Mammary epithelial cell (primary cell): ENCODE measurements around the gene ANO7.

Experiments
- CTCF ChIP-seq, 2 donors: IDR thresholded peaks in 1 of 2; conservative IDR thresholded peaks in 1 of 2; 2 replicates each; pipeline ENCODE4 v1.5.1; 2011 to 2012; ENCODE audit warnings: inconsistent platforms in 2 of 2, low read length in 2 of 2, mild to moderate bottlenecking in 2 of 2, control low read depth in 1 of 2, low read depth in 1 of 2; ENCODE audit not compliant: insufficient read depth in 1 of 2; ENCODE audit errors: extremely low read depth in 1 of 2
- EZH2 ChIP-seq: IDR thresholded peaks from 2 replicates; pipeline ENCODE4 v1.6.1; 2012; ENCODE audit warnings: low read length, inconsistent platforms, borderline replicate concordance

GRCh38 chr2:241271706-241272302 is 83.3 kb downstream of the ANO7 start:
- TF ChIP-seq CTCF (conservative IDR thresholded peaks at IDR 0.05 in 1 of 2, IDR thresholded peaks at IDR 0.05 in 1 of 2; ENCODE audit: extremely low read depth in 1 of 2, insufficient read depth in 1 of 2, low read depth in 1 of 2, low read length in 2 of 2) (no peak), EZH2 (no peak)
